T-helper 2 cell (primary cell): Measurements from ENCODE around the gene BTBD9.

Source experiments
- DNase-seq, 5 experiments: peaks; one replicate each; pipeline versions ENCODE4 v3.0.0 to v3.0.0-alpha.2; 2012 to 2022
- total RNA-seq, 2 donors: gene quantifications; one replicate each; lab custom pipeline; 2026; lab: John Stamatoyannopoulos, UW

Gene BTBD9
- 66.2 to 85.7 reads per million in 2 donors for total RNA-seq

- DNase-seq = peak; percentile 61 to 94 (median 77)
These were observed at the start of gene BTBD9 for GRCh38 chr6:38639498-38640215. BTBD9 (minus strand) TSS chr6:38639929.

GRCh38 chr6:38688579-38689087 is 48.9 kb upstream of the BTBD9 start:
- DNase-seq = peak in 1 of 5 experiments; percentile 21

DNA sequence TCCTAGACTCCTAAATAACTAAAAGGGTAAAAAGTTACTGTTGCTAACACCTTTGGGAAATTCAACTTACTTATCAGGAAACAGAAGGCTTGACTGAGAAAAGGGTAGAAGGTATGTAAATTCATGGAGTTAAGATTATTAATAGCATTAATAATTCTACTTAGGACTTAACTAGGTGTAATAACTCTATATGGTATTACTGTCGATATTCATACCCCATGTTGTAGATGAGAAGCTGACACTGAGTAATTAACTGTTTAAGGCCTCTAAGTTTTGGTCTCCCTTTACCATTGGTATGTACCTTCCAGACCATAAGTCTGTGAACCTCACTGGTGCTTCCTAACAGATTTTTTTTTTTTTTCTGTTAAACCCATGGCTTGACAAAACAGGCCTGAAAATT is 47.8 kb upstream of the BTBD9 start:
- DNase-seq = no peak

- DNase-seq = no peak
These were observed 47.3 kb upstream of the BTBD9 start for GRCh38 chr6:38687043-38687353.

- no peak for DNase-seq
These were observed 46.7 kb upstream of the BTBD9 start for GRCh38 chr6:38686270-38687042.

DNA sequence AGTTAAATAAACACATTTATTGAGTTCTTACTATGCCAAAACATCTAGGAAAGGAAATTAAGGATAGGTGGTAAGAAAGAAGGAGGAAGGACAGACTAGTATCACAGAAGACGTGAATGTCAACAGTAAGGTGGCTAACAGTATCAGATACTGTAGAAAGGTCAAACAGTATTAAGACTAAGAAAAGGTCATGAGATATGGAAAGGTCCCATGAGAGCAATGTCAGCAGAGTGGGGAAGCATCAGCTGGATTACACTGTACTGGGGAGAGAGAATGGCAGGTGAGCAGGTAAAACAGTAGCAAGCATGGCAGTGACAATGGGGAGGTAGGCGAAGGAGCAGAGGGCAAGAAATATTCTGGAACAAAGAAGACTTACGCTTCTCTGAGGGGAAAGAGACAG is 45.2 kb upstream of the BTBD9 start:
- no peak for DNase-seq

DNA sequence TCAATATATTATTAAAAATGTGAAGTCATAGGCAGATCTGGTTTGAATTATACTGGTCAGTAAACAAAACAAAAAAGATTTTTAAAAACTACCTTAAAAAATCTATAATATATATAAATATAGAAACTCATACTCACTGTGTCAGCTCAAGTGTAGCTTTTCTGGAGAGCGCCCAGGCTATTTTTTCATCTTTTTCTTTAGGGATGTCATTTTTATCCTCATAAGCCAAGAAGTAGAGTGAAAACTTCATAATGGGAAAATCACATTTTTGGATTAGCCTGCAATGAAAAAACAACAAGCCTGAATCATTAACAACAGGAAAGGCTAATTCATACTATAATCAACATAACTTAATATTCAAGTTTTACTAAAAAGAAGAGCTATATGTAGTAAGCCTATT is 44.5 kb upstream of the BTBD9 start:
- DNase-seq = no peak

GRCh38 chr6:38681850-38682249 is 42.1 kb upstream of the BTBD9 start:
- no peak for DNase-seq

- no peak for DNase-seq
These were observed 39.9 kb upstream of the BTBD9 start for GRCh38 chr6:38679668-38680067.

GRCh38 chr6:38678178-38678760 is 38.5 kb upstream of the BTBD9 start:
- no peak for DNase-seq

DNA sequence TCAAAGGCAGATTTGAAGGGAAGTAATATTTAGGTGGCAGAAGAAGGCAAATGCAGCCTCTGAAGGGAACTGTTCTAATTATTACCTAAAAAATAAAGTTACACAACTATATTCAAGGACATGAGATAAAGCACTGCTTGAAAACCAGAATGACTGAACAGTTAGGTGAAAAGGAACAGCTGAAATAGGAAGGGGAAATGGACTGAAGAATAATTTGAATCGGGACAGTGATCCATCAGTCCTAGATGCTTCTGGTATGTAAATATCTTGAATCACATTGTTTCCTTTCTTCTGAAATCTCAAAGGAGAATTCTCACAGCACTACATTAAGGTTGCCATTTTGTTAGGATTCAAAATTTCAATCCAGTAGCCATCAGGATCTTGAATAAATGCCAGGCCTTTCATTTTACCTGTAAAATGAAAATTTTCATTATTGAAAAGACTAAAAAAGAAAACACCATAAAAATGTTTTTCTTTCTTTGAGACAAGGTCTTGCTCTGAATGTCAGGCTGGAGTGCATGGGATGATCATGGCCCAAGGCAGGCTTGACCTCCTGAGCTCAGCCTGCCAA is 37.3 kb upstream of the BTBD9 start:
- no peak for DNase-seq

GRCh38 chr6:38676236-38676973 is 36.7 kb upstream of the BTBD9 start:
- DNase-seq = peak in 1 of 5 experiments; percentile 33

- DNase-seq = peak in 1 of 5 experiments; percentile 45
These were observed 33.9 kb upstream of the BTBD9 start for GRCh38 chr6:38673397-38674165.

DNA sequence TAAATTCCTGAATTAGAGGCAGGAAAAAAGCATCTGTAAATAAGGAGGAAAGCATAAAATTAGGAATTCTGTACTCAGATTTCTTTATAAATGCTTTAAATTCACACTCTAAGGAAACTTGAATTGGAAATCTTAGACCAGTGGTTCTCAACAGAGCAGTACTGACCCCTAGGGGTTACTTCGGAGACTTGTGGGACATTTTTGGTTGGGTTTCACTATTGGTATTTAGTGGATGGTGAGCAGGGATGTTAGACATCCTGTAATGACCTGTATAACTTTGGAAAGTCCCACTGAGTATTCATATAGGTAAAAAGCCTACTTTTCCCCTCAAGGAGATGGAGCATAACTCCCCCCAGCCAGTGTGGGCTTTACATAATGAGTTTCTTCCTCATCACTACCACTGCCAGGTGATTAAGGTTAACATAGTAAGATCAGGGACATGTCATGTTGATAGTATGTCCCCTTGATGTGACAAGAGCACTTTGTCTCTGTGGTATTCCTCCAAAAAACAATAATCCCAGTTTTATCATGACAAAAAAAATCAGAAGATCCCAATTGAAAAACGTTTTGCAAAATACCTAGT is 32.2 kb upstream of the BTBD9 start:
- DNase-seq = peak in 2 of 5 experiments; percentile 8 to 62

- DNase-seq = no peak
These were observed 18.9 kb upstream of the BTBD9 start for GRCh38 chr6:38658418-38659167.

DNA sequence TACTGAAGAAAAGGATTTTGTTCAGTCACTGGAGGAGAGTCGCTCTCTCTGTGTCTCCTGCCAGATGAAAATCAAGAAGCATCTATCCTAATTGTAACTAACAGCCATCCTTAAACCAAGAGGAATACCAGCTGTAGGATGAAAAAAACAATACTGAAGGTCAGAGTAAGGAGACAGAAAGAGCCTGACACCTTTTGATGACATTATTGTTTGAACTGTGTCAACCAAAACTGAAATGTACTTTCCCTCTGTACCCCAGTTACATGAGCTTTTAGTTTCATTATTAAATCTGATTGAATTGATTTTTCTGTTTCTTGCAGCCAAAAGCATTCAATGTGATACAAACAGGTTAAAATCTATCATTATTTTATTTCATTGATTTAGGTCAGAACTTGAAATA is 17.2 kb upstream of the BTBD9 start:
- no peak for DNase-seq

DNA sequence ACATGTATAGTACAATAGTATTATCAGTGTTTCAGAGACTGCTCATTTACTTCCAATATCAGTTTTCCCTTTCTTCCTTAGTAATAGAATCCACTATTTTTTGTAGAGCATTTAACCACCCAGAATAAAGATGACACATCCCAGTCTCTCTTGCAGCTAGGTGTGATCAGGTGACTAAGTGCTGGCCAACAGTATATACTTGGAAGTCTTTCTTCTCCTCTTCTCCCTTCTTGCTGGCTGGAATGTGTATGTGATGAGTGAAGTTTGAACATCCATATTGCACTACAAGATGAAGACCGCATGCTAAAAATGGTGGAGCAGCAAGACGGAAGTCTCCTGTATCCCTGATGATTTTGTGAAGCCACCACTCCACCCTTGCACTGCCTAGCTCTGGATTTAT is 14.5 kb upstream of the BTBD9 start:
- no peak for DNase-seq

GRCh38 chr6:38651121-38651784 is 11.5 kb upstream of the BTBD9 start:
- DNase-seq = no peak

DNA sequence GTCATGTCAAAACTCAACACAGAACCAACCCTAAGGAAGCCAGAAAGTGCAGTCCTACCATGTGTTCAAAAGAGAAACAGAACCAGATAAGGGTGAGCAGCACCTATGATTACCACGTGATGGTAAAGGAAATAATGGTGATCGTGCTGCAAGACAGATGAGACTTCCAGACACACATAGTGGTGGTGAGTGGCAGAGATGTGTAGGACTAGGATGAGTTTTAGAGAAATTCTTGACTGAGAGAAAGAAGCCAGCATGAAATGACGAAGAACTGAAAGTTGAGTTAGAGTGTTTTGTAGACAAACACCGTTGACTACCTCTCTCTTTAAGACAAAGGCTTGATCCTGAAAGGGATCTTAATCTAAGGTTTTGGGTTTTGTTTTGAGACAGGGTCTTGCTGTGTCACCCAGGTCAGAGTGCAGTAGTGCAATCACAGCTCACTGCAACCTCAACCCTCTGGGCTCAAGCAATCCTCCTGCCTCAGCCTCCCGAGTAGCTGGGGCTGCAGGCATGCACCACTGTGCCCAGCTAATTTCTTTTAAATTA is 10.6 kb upstream of the BTBD9 start:
- peak in 1 of 5 experiments; percentile 53 for DNase-seq

GRCh38 chr6:38649744-38650143 is 10.0 kb upstream of the BTBD9 start:
- DNase-seq = no peak
